DMS153 treated with DMSO at 0.1 percent for 48 hours (cell line): Measurements from ENCODE around the gene ABHD11.
"Not testable (repeated sequence)": the region's sequence is repeated elsewhere in the genome, so short reads cannot be mapped to it uniquely, and the experiment has no call there.

Source experiments
- DNase-seq: peaks from one replicate; lab custom pipeline; 2025; ENCODE audit not compliant: unreplicated experiment; lab: John Stamatoyannopoulos, UW

ABHD11 gene, protein sequence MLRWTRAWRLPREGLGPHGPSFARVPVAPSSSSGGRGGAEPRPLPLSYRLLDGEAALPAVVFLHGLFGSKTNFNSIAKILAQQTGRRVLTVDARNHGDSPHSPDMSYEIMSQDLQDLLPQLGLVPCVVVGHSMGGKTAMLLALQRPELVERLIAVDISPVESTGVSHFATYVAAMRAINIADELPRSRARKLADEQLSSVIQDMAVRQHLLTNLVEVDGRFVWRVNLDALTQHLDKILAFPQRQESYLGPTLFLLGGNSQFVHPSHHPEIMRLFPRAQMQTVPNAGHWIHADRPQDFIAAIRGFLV

DNA sequence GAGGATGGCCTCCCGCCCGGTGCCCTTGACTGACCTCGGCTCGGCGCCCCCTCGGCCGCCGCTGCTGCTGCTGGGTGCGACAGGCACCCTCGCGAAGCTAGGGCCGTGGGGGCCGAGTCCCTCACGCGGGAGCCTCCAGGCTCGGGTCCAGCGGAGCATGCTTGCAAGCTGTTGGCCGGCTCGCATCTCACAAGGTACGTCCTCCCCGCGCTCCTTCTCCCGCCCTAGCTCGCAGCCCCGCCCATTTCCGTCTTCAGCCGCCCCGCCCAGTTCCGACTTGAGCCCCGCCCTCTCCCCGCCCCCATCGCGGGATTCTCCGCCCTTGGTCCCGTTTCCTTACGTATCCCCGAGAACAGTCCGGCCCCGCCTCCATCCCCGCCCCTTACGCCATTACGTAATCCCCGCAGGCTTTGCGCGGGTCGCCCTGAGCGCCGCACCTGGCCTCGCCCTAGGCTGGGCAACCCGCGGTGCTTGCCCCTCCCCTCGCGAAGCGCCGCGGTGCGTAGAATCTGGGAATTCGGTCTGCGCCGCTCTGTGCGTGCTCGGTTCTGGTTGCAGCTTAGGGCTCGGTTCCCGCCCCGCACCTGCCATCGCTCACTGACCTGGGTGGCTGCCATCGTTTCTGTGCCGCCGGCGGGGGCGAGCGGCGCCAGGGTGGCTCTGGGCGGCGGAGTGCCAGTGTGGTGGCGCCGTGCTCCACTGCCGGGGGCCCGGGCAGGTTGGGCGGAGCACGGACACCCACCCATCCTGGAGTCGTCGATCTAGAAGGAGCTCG is at the start of gene ABHD11:
Gene ABHD11, minus strand, starts transcription at position 191 of the 775 bp plus-strand sequence. Its CDS starts 32 bp downstream, at position 159.
- peak; percentile 98 for DNase-seq

DNA sequence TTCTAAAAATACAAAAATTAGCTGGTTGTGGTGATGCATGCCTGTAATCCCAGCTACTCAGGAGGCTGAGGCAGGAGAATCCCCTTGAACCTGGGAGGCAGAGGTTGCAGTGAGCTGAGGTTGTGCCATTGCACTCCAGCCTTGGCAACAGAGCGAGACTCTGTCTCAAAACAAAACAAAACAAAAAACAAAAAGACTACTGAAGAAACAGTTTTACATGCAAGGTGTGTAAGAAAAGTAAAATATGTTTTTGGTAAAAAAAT is 49.1 kb upstream of the ABHD11 start:
- DNase-seq: not testable (repeated sequence)

DNA sequence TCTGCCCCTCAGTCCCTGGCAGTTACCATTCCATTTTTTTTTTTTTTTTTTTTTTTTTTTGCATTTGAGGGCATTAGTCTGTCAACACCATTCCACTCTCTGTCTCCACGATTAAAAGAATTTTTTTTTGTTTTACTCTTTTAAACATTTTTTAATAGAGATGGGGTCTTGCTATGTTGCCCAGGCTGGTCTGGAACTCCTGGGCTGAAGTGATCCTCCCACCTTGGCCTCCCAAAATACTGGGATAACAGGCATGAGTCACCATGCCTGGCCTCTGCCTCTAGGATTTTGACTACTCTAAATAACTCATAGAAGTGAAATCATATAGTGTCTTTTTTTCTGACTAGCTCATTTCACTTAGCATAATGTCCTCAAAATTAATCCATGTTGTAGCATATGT is 48.0 kb upstream of the ABHD11 start:
- no peak for DNase-seq

DNA sequence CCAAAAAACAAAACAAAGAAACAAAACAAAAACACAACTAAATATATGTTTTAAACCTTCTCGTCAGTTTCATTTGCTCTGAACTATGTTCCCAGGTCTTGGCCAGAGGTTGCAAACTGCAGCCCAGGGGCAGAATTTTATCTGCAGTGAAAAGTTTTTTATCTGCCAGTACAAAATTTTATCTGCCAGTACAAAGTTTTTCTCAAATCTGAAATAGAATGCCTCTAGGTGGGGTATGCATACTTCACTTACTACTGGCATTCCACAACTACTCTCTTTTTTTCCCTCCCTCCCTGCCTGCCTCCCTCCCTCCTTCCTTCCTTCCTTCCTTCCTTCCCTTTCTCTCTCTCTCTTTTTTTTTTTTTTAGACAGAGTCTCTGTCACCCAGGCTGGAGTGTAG is 40.9 kb upstream of the ABHD11 start:
- no peak for DNase-seq

DNA sequence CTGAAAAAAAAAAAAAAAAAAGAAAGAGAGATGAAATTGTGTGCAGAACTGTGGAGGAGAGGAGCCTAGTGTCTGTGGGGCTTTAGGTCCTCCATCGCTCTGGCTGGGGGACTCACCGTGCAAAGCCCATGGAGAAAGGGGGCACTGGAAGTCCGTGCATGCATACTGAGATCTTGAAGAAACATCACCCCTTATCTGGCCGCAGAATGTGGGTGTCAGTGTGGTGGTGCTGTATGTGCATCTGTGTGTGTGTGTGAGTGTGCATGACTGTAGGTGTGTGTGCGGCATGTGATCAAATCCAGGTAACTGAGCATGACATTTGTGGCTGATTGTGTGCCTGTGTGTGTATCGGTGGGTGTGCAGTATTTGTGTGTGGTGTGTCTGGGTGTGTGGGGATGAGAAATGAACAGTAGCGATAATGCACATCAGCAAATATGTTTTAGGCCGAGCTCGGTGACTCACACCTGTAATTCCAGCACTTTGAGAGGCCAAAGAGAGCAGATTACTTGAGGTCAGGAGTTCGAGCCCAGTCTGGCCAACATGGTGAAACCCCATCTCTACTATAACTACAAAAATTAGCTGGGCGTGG is 40.3 kb upstream of the ABHD11 start:
- DNase-seq: no peak

DNA sequence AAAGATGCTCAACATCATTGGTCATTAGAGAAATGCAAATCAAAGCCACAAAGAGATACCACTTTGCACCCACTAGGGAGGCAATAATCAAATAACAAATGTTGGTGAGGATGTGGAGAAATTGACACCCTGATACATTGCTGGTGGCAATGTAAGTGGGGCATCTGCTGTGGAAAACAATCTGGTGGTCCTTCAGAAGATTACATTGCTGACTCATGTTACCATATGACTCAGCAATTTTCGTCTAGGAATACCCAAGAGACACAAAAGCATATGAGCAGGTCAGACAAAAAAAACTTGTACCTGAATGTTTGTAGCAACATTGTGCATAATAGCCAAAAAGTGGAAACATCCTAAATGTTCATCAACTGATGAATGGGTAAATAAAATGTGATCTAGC is 36.3 kb upstream of the ABHD11 start:
- DNase-seq: no peak

DNA sequence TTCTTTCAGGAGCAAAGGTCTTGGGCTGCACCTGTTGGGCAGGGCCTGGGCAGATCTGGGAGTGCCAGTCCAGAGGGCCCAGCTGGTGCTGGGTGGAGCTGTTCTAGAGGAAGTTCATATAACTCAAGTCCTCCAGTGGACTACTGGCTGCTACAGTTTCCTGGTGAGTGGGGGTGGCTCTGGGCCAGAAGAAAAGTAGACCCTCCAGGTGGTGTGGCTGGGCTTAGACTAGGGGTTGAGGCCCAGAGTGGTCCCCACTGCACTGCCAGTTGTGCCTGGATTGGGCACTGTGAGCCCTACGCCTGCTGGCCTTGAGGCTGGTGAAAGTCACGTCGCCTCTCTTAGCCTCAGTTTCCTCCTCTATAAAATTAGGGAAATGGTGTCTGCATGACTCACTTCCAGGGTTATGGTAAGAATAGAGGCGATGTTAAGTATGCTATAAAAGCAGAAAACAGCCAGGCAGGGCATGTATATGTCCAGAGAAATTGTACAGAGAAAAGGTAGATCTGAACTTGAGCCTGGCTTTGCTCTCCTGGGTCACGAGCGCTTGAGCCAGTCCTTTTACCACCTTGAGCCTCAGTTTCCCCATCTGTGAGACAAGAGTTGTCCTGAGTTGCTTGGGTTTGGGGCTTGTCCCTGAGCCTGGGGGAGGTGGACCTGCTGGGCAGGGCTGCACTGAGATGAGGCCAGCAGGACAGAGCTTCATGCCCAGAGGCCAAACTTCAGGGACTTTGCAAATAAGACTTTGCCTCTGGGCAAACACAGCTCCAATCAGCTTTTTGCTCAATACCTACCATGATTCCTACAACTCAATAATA is 35.3 kb upstream of the ABHD11 start:
- no peak for DNase-seq

DNA sequence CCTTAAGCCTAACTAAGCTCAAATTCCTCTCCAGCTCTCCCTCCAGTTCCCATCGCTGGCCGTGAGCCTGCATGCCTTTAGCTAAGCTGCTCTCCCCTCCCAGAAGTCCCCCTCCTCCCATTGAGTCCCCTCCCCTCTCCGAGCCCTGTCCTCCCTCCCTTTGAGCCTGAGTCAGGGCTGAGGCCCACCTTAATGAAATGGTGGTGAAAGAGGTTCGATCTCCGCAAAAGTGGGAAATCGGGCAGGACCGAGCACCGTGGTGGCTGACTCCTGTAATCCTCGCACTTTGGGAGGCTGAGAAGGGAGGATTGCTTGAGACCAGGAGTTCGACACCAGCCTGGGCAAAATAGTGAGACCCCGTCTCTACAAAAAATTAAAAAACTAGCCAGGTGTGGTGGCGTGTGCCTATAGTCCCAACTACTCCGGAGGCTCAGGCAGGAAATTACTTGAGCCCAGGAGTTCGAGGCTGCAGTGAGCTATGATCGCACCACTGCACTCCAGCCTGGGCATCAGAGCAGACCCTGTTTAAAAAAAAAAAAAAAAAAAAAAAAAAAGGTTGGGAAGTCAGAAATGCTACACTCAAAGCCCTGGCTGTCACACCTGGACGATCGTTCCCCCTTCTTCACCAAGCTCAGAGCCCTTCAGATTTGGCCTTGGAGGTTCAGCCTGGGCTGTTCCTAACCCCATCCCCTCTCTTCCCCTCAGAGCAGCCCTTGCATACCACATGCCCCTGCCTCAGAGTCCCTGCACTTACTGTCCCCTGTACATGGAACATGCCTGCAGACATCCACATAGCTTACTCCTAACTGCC is 32.5 kb upstream of the ABHD11 start:
- no peak for DNase-seq

DNA sequence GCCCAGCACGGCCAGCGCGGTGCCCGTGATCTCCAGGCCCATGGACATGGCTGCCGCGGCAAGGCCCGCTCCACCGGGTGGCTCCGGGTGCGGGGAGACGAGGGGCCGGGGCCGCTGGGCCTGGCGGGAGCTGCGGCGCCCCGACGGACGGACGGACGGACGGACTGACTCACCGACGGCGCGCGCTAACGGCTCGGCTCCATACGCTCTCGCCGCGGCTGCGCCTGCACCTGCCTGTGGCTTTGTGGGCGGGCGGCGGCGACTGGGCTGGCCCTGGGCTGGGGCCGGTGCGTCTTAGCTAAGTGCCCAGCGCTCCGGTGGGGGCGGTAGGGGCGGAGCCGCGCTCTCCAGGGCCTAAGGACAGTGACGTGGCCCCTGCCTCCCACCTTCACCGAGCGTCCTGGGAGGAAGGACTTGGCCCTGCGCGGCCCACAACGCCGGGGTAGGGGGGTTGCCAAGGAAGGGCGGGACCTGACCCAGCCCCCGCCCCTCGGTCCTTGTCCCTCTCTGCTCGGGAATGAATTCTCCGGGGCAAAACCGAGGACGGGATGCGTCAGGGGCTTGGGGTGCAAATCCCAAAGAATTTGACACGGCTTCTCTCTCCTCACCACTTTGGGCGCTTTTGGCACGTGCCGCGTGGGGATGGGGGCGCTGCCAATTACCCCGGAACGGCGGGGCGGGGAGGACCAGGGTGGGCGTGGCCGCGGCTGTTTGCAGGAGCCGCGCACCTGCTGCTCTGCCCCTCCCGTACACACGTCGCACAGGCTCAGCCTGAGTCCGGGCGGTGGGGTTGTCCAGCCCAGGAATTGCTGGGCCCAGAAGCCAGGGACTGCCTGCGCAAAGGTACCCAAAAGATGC is 31.6 kb upstream of the ABHD11 start, which contains the start of gene CLDN3:
Gene CLDN3, minus strand, starts transcription at position 269 of the 858 bp plus-strand sequence. Its CDS starts 221 bp downstream, at position 48.
- peak; percentile 90 for DNase-seq

DNA sequence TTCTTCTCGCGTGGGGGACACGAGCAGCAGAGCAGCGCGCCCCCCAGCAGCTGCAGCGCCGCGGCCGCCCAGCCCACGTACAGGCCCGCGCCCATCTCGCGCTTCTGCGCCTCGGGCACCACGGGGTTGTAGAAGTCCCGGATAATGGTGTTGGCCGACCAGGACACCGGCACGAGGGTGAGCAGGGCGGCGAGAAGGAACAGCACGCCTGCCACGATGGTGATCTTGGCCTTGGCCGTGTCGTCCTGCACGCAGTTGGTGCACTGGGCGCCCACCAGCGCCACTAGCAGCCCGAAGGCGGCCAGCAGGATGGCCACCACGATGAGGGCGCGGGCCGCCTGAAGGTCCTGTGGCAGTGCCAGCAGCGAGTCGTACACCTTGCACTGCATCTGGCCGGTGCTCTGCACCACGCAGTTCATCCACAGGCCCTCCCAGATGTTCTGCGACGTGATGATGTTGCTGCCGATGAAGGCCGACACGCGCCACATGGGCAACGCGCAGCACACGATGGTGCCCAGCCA is 30.9 kb upstream of the ABHD11 start:
- DNase-seq: no peak

DNA sequence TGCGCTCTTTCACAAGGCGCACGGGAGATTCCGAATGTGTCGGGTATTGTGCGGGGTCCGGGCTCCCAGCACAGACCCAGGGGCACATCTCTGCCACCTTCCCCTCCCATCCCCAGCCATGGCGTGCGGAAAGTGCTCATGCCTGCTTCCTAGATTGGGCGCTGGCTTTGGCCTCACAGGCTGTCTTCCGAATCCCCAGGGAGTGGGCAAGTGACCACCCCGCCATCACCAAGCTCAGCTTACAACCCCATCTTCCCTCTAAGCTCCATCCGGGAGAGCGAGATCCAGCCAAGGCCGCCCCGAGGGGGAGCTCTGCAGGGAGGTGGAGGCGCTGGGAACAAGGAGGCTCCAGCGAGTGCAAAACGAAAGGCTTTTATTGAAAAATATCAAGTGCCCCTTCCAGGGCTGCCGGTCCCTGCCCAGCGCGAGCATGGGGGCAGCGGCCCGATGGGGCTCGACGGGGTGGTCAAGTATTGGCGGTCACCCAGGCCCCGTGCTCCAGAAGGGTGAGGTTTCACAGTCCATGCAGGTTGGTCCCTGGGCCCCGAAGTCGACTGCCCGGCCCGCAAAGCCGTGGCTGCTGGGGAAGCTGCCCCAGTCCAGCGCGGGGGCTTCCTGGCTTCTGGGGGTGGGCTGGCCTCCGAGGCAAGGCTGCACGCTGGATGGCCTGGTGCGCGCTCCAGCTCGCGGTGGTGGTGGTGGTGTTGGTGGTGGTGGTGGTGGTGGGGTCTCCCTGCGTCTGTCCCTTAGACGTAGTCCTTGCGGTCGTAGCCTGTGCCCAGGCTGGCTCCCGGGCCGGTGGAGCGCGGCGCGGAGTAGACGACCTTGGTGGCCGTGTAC is 30.3 kb upstream of the ABHD11 start:
- no peak for DNase-seq

DNA sequence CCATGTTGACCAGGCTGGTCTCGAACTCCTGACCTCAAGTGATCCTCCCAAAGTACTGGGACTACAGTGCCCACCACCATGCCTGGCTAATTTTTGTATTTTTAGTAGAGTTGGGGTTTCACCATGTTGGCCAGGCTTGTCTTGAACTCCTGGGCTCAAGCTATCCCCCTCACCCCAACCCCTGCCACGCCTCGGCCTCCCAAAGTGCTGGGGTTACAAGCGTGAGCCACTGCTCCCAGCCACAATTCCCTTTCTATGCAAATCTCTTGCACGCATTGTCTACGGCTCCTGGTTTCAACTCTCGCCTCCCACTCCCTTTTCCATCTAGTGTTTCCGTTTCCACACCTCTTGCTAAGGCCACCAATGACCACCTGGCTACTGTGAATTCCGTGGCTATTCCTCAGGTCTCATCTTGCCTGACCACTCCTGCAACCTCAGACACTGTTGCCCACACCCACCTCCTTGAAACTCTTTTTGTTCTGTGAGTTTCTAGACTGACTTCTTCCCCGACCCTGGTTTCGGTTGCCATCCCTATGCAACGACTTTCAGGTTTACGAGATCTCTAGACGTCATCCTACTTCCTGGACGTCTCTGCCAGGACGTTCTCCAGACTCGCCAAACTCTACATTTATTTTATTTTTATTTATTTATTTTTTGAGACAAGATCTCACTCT is 28.1 kb upstream of the ABHD11 start:
- no peak for DNase-seq

DNA sequence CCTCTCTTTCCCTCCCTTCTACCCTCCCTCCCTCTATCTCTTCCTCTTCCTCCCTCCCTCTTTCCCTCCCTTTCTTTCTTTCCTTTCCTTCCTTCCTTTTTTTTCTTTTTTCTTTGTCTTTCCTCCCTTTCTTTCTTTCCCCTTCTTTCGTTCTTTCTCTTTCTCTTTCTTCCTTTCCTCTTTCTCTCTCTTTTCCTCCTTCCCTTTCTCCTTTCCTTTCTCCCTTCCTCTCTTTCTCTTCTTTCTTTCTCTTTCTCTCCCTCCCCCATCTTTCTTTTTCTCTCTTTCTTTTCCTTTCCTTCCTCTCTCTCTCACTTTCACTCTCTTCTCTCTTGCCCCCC is 24.0 kb upstream of the ABHD11 start:
- no peak for DNase-seq

DNA sequence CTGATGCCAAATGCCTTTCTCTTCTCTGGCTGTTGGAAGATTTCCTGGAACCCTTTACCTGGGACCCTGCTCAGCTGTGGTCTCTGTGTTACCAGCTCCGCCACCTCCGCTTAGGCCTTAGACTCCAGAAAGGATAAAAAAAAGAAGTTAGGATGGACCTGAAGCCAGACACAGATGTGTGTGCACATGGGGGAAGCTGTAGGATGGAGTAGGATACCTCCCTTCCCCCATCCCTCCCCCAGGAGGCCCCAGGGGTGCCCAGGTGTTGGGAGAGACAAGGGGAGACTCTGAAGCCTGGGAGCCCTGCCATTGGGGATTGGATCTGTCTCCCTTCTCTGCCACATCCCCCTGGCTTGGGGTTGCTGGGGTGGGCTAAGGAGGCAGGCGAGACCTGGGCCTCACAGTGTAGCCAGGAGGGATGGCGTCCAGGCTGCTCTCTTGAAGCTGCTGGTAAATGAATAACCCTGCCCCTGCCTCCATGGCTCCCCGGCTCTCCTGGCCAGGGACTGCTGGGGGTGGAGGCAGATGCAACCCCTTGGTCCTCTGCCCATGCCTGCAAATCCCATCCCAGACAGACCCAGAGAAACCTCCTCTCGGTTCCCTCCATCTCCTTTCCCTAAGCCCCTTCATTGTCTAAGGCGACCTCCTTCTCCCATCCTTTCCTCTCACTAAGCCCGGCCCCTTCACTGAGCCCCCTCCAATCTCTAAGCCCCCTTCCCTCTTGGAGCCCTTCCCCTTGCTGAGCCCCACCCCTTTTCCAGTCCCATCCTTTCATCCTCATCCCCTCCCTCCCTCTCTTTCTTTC is 23.5 kb upstream of the ABHD11 start:
- DNase-seq: no peak

DNA sequence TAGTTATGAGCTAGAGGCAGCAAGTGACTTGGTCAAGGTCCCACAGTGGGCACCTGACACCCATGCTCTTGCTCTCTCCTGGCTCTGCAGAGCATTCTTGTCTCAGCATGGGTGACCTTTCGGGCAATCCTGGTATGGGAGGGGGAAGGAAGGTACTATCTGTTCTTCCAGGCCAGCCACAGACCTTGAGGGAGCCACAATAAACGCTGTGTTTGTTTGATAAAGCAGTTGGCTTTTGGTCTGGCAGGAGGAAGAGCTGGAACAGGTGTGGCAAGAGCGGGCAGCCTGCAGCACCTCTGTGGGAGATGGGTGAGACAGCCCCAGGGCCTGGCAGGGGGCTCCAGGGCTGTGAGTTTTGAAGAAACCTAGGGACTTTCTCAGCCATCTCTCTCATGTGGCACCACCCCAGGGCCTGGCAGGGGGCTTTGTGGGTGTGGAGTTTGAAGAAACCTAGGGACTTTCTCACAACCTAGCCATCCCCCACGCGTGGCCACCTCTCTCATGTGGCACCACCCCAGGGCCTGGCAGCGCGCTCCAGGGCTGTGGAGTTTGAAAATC is 20.1 kb upstream of the ABHD11 start:
- DNase-seq: no peak

DNA sequence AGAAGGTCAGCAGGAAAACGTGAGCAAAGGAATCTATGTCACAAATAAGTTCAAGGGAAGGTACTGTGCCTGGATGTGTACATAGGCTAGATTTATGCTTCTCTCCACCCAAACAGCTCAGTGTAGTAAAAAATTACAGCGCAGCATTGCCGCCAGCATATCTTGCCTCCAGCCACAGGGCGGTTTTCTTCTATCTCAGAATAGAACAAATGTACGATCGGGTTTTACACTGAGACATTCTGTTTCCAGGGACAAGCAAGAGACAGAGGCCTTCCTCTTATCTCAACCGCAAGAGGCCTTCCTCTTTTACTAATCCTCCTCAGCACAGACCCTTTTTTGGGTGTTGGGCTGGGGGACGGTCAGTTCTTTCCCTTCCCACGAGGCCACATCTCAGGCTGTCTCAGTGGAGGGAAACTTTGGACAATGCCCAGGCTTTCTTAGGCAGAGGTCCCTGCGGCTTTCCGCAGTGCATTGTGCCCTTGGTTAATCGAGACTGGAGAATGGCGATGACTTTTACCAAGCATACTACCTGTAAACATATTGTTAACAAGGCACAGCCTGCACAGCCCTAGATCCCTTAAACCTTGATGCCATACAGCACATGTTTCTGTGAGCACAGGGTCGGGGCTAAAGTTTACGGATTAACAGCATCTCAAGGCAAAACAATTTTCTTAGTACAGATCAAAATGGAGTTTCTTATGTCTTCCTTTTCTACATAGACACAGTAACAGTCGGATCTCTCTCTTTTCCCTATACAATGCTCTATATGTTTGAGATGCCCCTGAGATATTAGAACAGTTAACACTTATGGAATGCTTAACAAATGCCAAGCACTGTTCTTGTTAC is 11.6 kb upstream of the ABHD11 start:
- DNase-seq: no peak
